Adipocyte (in vitro differentiated cells): Measurements from ENCODE around the gene SPEN.
"Not testable (repeated sequence)": the region's sequence is repeated elsewhere in the genome, so short reads cannot be mapped to it uniquely, and the experiment has no call there.

Experiments
- DNase-seq: peaks from one replicate; pipeline ENCODE4 v3.0.0-alpha.2; 2015; ENCODE audit warnings: low read depth
- H3K27me3 ChIP-seq: replicated peaks from 2 replicates; pipeline ENCODE4 v1.7.0; 2013; ENCODE audit warnings: mild to moderate bottlenecking, low read length, moderate library complexity; ENCODE audit not compliant: control insufficient read depth, insufficient read depth
- H3K36me3 ChIP-seq: 2 replicates; pipeline ENCODE4 v1.7.0; 2013; ENCODE audit warnings: low read length, mild to moderate bottlenecking, moderate library complexity; ENCODE audit not compliant: control insufficient read depth, insufficient read depth, severe bottlenecking
- H3K4me1 ChIP-seq: 2 replicates; pipeline ENCODE4 v1.7.0; 2013; ENCODE audit warnings: mild to moderate bottlenecking, low read length, moderate library complexity; ENCODE audit not compliant: control insufficient read depth, insufficient read depth
- H3K4me3 ChIP-seq: 2 replicates; pipeline ENCODE4 v1.7.0; 2013; ENCODE audit warnings: mild to moderate bottlenecking, low read length, moderate library complexity
- H3K9ac ChIP-seq: 2 replicates; pipeline ENCODE4 v1.7.0; 2013; ENCODE audit warnings: mild to moderate bottlenecking, low read length, moderate library complexity
- H3K9me3 ChIP-seq: 2 replicates; pipeline ENCODE4 v1.7.0; 2013; ENCODE audit warnings: mild to moderate bottlenecking, low read length, moderate library complexity; ENCODE audit not compliant: control insufficient read depth

Gene SPEN

GRCh38 chr1:15847100-15847892, at the start of gene SPEN:
Gene SPEN (plus strand): TSS chr1:15847707. CDS start chr1:15848068, 361 bp downstream.
- Histone ChIP-seq H3K4me1 (peaks cover 37% of the 10 kb centered on the region), H3K9me3 (no peaks in the 10 kb centered on the region), H3K4me3 (peak within 1 kb of the TSS; percentile 95), H3K9ac (peak within 1 kb of the TSS; percentile 98), H3K36me3 (no peaks in the 10 kb centered on the region), H3K27me3 (no peaks in the 10 kb centered on the region)
- peak; percentile 99 for DNase-seq

GRCh38 chr1:15799004-15799867, 48.3 kb upstream of the SPEN start:
- Histone ChIP-seq H3K27me3 (no peaks in the 10 kb centered on the region), H3K4me3 (peak overlapping the region; percentile 59)
- peak; percentile 97 for DNase-seq

GRCh38 chr1:15799928-15800835, 47.3 kb upstream of the SPEN start:
- Histone ChIP-seq H3K27me3 (no peaks in the 10 kb centered on the region), H3K4me3 (peak overlapping the region; percentile 49), H3K9me3 (no peaks in the 10 kb centered on the region), H3K4me1 (peaks cover 61% of the 10 kb centered on the region), H3K9ac (peak overlapping the region; percentile 86), H3K36me3 (no peaks in the 10 kb centered on the region)
- DNase-seq, result peak; percentile 55

More at GRCh38 chr1:15799004-15799867, 48.3 kb upstream of the SPEN start:
- H3K4me1 ChIP-seq, result peaks cover 69% of the 10 kb centered on the region
- peak overlapping the region; percentile 86 for H3K9ac ChIP-seq
- no peaks in the 10 kb centered on the region for H3K36me3 ChIP-seq
- no peaks in the 10 kb centered on the region for H3K9me3 ChIP-seq

- Histone ChIP-seq H3K9ac (peak overlapping the region; percentile 27), H3K4me1 (peaks cover 44% of the 10 kb centered on the region), H3K4me3 (no peak overlapping the region), H3K36me3 (no peaks in the 10 kb centered on the region), H3K9me3 (no peaks in the 10 kb centered on the region), H3K27me3 (no peaks in the 10 kb centered on the region)
- peak; percentile 52 for DNase-seq
Measured at GRCh38 chr1:15802234-15802965, 45.1 kb upstream of the SPEN start.

- peaks cover 37% of the 10 kb centered on the region for H3K4me1 ChIP-seq
- peak; percentile 48 for DNase-seq
- H3K9me3 ChIP-seq, result no peaks in the 10 kb centered on the region
- H3K36me3 ChIP-seq, result no peaks in the 10 kb centered on the region
- H3K4me3 ChIP-seq, result no peak overlapping the region
- no peaks in the 10 kb centered on the region for H3K27me3 ChIP-seq
- H3K9ac ChIP-seq, result no peak overlapping the region
Measured at GRCh38 chr1:15803380-15803779, 44.1 kb upstream of the SPEN start.

GRCh38 chr1:15804060-15804459, 43.4 kb upstream of the SPEN start:
- Histone ChIP-seq H3K27me3 (no peaks in the 10 kb centered on the region), H3K4me3 (no peak overlapping the region), H3K9me3 (no peaks in the 10 kb centered on the region), H3K36me3 (no peaks in the 10 kb centered on the region), H3K4me1 (peaks cover 43% of the 10 kb centered on the region), H3K9ac (no peak overlapping the region)
- no peak for DNase-seq

- peaks cover 34% of the 10 kb centered on the region for H3K4me1 ChIP-seq
- H3K9me3 ChIP-seq, result no peaks in the 10 kb centered on the region
- H3K36me3 ChIP-seq, result no peaks in the 10 kb centered on the region
- no peaks in the 10 kb centered on the region for H3K27me3 ChIP-seq
- H3K4me3 ChIP-seq, result no peak overlapping the region
- no peak overlapping the region for H3K9ac ChIP-seq
- DNase-seq, result no peak
Measured at GRCh38 chr1:15807121-15807520, 40.4 kb upstream of the SPEN start.

GRCh38 chr1:15807549-15807948, 40.0 kb upstream of the SPEN start, which contains the start of gene UQCRHL:
Gene UQCRHL (minus strand): TSS chr1:15807649. CDS start chr1:15807649, 0 bp downstream.
- peaks cover 31% of the 10 kb centered on the region for H3K4me1 ChIP-seq
- not testable (repeated sequence) for H3K4me3 ChIP-seq, H3K9ac ChIP-seq, H3K36me3 ChIP-seq, DNase-seq, H3K27me3 ChIP-seq, H3K9me3 ChIP-seq

GRCh38 chr1:15808955-15809354, 38.6 kb upstream of the SPEN start:
- Histone ChIP-seq H3K9ac (no peak overlapping the region), H3K9me3 (no peaks in the 10 kb centered on the region), H3K27me3 (no peaks in the 10 kb centered on the region), H3K36me3 (no peaks in the 10 kb centered on the region), H3K4me1 (peaks cover 31% of the 10 kb centered on the region), H3K4me3 (no peak overlapping the region)
- DNase-seq, result no peak

- peaks cover 31% of the 10 kb centered on the region for H3K4me1 ChIP-seq
- no peaks in the 10 kb centered on the region for H3K9me3 ChIP-seq
- H3K27me3 ChIP-seq, result no peaks in the 10 kb centered on the region
- DNase-seq, result no peak
- peak overlapping the region; percentile 88 for H3K9ac ChIP-seq
- no peaks in the 10 kb centered on the region for H3K36me3 ChIP-seq
- H3K4me3 ChIP-seq, result peak overlapping the region; percentile 67
Measured at GRCh38 chr1:15810073-15810472, 37.4 kb upstream of the SPEN start.
